ENCODE results near the gene DLGAP4. TPM values are rescaled to one million over a fixed set of nuclear protein-coding genes. Genes with fewer than 3 reads are reported as not detected.

Gene DLGAP4
- total RNA-seq, 1 donor from 2014 or later, result 77.3 TPM

DNA sequence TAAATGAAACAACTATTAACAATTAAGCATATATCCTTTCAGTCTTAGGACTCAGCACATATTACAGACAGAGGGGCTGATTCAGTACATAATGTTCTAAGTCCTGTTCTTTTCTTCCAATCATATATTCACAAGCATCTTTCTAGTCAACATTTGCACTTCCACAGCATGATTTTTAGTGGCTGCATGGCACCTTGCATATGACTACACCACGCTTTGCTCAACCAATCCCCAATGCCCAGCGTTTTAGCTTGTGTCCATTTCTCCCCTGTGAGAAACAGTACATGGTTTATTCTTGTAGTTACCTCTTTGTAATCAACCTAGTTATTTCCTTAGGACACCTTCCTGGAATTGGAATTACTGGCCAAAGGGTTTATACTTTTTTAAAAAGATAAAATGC, 36.6 kb upstream of the DLGAP4 start:
- TF ChIP-seq CTCF (IDR thresholded peaks at IDR 0.05) (no peak), POLR2AphosphoS5 (IDR thresholded peaks at IDR 0.05; ENCODE audit: insufficient read depth in 1 of 2, low read depth in 1 of 2) (no peak), POLR2A (IDR thresholded peaks at IDR 0.05) (no peak)
- Histone ChIP-seq H3K27me3 (no peaks in the 10 kb centered on the region), H3K4me1 (no peaks in the 10 kb centered on the region), H3K4me3 (no peak overlapping the region), H3K27ac (no peak overlapping the region), H3K9me3 (no peaks in the 10 kb centered on the region), H3K36me3 (no peaks in the 10 kb centered on the region)
- no peak for DNase-seq (ENCODE audit: extremely low spot score in 2 of 2)
- intact Hi-C loops (cut with DNase I), result no loop called here

DNA sequence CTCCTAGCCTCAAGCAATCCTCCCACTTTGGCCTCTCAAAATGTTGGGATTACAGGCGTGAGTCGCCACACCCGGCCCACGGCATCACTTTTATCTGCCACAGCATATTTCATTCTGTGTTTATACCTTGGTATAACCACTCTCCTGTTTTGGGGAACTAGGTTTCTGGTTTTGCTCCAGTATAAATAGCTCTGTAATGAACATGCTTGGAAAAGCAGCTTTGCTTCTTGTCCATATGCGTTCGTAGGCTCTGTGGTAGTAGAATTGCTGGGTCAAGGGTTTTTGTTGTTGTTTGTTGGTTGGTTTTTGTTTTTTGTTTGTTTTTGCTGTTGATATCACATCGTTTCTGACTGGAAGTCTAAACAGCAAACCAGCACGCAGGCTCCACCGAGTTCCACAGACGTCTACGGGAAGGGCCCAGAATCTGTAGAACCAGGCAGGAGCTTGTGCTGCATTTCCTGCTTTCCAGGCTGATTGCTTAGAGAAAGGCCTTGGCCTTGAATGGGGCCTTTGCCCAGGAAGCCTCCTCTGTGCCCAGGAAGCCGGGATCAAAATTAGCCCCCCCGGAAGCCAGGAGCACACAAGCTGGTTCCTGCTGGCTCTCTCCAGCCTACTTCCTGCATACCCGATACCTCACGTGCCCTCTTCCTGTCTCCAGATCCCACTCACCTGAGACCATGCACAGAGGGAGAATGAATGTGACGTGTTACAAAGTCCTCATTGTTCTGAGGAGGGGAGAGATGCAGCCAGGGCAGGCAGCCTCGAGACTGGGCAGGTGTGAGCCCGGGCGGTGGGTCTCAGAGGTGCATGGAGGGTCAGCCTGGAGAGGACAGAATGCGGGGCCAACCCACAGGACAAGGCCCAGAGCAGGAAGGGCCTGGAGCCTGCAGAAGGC, 35.1 kb upstream of the DLGAP4 start:
- no peak for TF ChIP-seq POLR2AphosphoS5 (IDR thresholded peaks at IDR 0.05; ENCODE audit: insufficient read depth in 1 of 2, low read depth in 1 of 2)
- no peak for TF ChIP-seq CTCF (IDR thresholded peaks at IDR 0.05)
- no peak for TF ChIP-seq POLR2A (IDR thresholded peaks at IDR 0.05)
- no peak for DNase-seq (ENCODE audit: extremely low spot score in 2 of 2)
- no peaks in the 10 kb centered on the region for H3K9me3 ChIP-seq
- no peak overlapping the region for H3K27ac ChIP-seq
- no peaks in the 10 kb centered on the region for H3K4me1 ChIP-seq
- intact Hi-C loops (cut with DNase I), result no loop called here
- no peak overlapping the region for H3K4me3 ChIP-seq
- no peaks in the 10 kb centered on the region for H3K36me3 ChIP-seq
- no peaks in the 10 kb centered on the region for H3K27me3 ChIP-seq

GRCh38 chr20:36271639-36272546, 34.2 kb upstream of the DLGAP4 start:
- intact Hi-C loops (cut with DNase I), result no loop called here
- no peaks in the 10 kb centered on the region for H3K27me3 ChIP-seq
- no peak for TF ChIP-seq POLR2A (IDR thresholded peaks at IDR 0.05)
- TF ChIP-seq CTCF (IDR thresholded peaks at IDR 0.05), result no peak
- no peak for TF ChIP-seq POLR2AphosphoS5 (IDR thresholded peaks at IDR 0.05; ENCODE audit: insufficient read depth in 1 of 2, low read depth in 1 of 2)
- no peaks in the 10 kb centered on the region for H3K36me3 ChIP-seq
- no peak overlapping the region for H3K27ac ChIP-seq
- H3K4me1 ChIP-seq, result no peaks in the 10 kb centered on the region
- H3K9me3 ChIP-seq, result no peaks in the 10 kb centered on the region
- no peak overlapping the region for H3K4me3 ChIP-seq
- no peak for DNase-seq (ENCODE audit: extremely low spot score in 2 of 2)

GRCh38 chr20:36272547-36273220, 33.5 kb upstream of the DLGAP4 start:
- no peaks in the 10 kb centered on the region for H3K27me3 ChIP-seq
- H3K4me3 ChIP-seq, result no peak overlapping the region
- intact Hi-C loops (cut with DNase I), result no loop called here
- no peaks in the 10 kb centered on the region for H3K36me3 ChIP-seq
- no peaks in the 10 kb centered on the region for H3K9me3 ChIP-seq
- no peaks in the 10 kb centered on the region for H3K4me1 ChIP-seq
- TF ChIP-seq CTCF (IDR thresholded peaks at IDR 0.05) (no peak), POLR2A (IDR thresholded peaks at IDR 0.05) (no peak), POLR2AphosphoS5 (IDR thresholded peaks at IDR 0.05; ENCODE audit: insufficient read depth in 1 of 2, low read depth in 1 of 2) (no peak)
- no peak for DNase-seq (ENCODE audit: extremely low spot score in 2 of 2)
- H3K27ac ChIP-seq, result no peak overlapping the region
